ENCODE results near the gene ZNF716. TPM values are rescaled to one million over a fixed set of nuclear protein-coding genes. Genes with fewer than 3 reads are reported as not detected.
A peak's percentile ranks its signal among the peaks of the same experiment; 100 is the strongest.
"Not testable (repeated sequence)": the region's sequence is repeated elsewhere in the genome, so short reads cannot be mapped to it uniquely, and the experiment has no call there.

Gene ZNF716
- total RNA-seq, 1 experiment from 2014 or later, result not detected

- DNase-seq (ENCODE audit: low read depth), result no peak
- in situ Hi-C loops (cut with HindIII; ENCODE audit: low pct_unique_long_range_greater_than_20kb, low sequenced_read_pairs), result no loop called here
These were observed 25.3 kb upstream of the ZNF716 start for GRCh38 chr7:57424515-57425238.

DNA sequence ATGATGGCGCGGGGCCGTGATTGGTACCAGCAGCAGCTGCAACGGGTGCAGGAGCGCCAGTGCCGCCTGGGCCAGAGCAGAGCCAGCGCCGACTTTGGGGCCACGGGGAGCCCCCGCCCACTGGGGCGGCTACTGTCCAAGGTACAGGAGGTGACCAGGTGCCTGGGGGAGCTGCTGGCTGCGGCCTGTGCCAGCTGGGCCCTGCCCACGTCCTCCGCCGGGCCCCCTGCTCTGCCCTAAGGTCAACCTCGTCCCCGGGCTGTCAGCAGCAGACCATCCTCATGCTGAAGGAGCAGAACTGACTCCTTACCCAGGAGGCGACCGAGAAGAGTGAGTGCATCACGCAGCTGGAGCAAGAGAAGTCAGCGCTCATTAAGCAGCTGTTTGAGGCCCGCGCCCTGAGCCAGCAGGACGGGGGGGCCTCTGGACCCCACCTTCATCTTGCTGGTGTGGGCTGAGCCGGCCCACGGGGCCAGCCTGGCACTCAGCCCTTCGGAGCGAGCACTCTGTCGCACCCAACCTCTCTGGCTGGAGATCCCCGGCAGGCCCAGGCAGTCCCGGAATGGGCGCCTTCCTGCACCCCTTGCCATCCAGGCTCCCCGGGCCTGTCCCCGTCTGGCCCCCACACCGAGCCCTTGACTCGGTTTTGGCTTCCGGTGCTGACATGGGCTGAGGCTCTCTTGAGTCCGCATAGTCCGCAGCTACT is 24.6 kb upstream of the ZNF716 start:
- in situ Hi-C loops (cut with HindIII; ENCODE audit: low pct_unique_long_range_greater_than_20kb, low sequenced_read_pairs), result no loop called here
- no peak for DNase-seq (ENCODE audit: low read depth)

- DNase-seq (ENCODE audit: low read depth), result no peak
- in situ Hi-C loops (cut with HindIII; ENCODE audit: low pct_unique_long_range_greater_than_20kb, low sequenced_read_pairs), result no loop called here
These were observed 23.9 kb upstream of the ZNF716 start for GRCh38 chr7:57425969-57426628.

DNA sequence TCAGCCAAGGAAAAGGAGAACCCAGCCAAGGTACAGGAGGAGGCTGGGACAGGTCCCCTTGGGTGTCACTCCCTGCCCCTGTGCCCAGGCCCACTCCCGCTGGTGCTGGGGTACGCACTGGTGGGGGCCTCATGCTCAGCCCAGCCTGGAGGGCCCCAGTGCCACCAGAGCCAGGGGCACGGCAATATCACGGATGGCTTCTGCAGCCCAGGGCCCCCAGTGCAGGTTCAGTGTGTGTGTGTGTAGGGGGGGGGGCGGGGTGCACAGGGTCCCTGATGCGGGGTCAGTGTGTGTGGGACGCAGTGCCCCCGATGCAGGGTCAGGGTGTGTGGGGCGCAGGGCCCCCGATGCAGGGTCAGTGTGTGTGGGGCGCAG is 23.4 kb upstream of the ZNF716 start:
- no peak for DNase-seq (ENCODE audit: low read depth)
- in situ Hi-C loops (cut with HindIII; ENCODE audit: low pct_unique_long_range_greater_than_20kb, low sequenced_read_pairs), result no loop called here

DNA sequence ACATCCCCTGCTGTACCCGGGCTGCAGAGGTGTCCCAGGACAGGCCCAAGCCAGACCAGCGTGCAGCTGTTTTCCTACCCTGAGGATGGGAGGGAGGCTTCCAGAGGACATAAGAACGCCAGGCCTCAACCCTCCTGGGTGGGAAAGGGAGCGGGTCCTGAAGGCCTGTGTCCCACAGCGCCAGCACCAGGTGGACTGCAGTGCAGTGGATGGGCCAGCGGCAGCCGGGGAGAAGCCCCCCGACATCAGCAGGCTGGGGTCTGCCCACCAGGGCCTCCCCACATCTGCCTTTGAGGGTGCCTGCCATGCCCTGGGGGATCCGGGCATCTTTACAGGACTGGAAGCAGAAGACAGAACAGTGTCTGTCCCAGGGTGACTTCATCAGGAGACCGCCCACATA is 22.8 kb upstream of the ZNF716 start:
- DNase-seq (ENCODE audit: low read depth), result no peak
- in situ Hi-C loops (cut with HindIII; ENCODE audit: low pct_unique_long_range_greater_than_20kb, low sequenced_read_pairs), result no loop called here

DNA sequence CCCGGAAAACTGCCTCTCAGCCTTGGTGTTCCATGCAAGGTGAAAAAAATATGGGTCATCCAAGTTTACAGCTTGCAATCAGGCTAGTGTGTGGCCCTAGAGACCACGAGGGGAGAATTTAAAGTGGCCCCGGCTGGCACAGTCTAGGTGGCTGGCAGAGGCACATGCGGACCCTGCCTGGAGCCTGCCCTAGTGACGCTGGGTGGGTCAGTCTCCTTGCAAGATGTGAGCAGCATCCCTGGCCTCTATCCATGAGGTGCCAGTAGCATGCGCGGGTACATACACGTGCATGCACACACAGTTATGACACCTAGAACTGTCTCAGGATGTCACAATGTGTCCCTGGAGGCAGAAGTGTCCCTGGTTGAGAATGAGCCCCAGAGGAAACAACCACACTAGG is 22.4 kb upstream of the ZNF716 start:
- in situ Hi-C loops (cut with HindIII; ENCODE audit: low pct_unique_long_range_greater_than_20kb, low sequenced_read_pairs), result no loop called here
- no peak for DNase-seq (ENCODE audit: low read depth)

DNA sequence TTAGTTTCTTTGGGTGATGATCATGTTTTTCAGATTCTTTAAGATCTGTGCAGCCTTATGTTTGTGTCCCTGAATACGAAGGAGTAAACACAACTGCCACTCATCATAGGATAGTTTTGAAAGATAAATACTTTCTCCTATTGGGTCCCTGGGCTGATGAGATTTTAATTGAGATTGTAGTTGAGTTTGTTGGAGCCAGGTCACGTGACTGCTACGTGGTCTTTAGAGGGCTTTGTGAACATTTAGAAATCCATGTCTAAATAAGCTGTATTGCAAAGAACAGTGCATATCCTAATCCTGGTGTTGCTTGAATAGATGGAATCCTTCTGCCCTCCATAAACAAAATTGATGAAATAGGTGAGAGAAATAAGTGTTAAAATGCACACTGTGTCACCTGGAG is 17.4 kb upstream of the ZNF716 start:
- in situ Hi-C loops (cut with HindIII; ENCODE audit: low pct_unique_long_range_greater_than_20kb, low sequenced_read_pairs), result no loop called here
- no peak for DNase-seq (ENCODE audit: low read depth)

GRCh38 chr7:57437581-57437980 is 12.4 kb upstream of the ZNF716 start:
- no peak for DNase-seq (ENCODE audit: low read depth)
- in situ Hi-C loops (cut with HindIII; ENCODE audit: low pct_unique_long_range_greater_than_20kb, low sequenced_read_pairs), result no loop called here

GRCh38 chr7:57438244-57438643 is 11.7 kb upstream of the ZNF716 start:
- DNase-seq (ENCODE audit: low read depth), result no peak
- in situ Hi-C loops (cut with HindIII; ENCODE audit: low pct_unique_long_range_greater_than_20kb, low sequenced_read_pairs), result no loop called here

GRCh38 chr7:57443567-57443966 is 6.4 kb upstream of the ZNF716 start:
- in situ Hi-C loops (cut with HindIII; ENCODE audit: low pct_unique_long_range_greater_than_20kb, low sequenced_read_pairs), result no loop called here
- no peak for DNase-seq (ENCODE audit: low read depth)

DNA sequence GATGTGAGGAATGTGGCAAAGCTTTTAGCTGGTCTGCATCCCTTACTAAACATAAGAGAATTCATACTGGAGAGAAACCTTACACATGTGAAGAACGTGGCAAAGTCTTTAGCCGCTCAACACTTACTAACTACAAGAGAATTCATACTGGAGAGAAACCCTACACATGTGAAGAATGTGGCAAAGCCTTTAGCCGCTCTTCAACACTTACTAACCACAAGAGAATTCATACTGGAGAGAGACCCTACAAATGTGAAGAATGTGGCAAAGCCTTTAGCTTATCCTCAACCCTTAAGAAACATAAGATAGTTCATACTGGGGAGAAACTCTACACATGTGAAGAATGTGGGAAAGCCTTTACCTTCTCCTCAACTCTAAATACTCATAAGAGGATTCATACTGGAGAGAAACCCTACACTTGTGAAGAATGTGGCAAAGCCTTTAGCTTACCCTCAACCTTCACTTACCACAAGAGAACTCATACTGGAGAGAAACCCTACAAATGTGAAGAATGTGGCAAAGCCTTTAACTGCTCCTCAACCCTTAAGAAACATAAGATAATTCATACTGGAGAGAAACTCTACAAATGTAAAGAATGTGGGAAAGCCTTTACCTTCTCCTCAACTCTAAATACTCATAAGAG is 19.3 kb downstream of the ZNF716 start:
- DNase-seq (ENCODE audit: low read depth); in situ Hi-C loops (cut with HindIII; ENCODE audit: low pct_unique_long_range_greater_than_20kb, low sequenced_read_pairs): not testable (repeated sequence)

GRCh38 chr7:57480304-57480703 is 30.3 kb downstream of the ZNF716 start:
- in situ Hi-C loops (cut with HindIII; ENCODE audit: low pct_unique_long_range_greater_than_20kb, low sequenced_read_pairs); DNase-seq (ENCODE audit: low read depth): not testable (repeated sequence)

DNA sequence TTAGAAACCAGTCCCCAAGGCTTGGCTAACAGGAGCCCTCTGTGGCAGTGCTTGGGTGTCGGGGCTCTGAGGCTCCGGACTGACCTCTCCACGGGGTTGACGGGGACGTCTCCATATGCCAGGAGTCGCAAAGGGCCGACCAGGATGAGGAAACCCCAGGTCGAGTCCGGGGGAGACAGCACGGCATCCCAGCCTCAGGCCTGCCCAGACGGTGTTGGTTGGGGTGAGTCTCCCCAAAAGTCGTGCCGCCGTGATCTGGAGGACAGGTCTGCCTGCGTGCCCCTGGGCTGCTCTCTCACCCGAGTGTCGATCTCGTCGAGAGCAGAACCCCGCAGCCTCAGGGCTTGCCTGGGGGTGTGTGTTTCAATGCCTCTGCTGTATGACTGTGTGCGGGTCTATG is 35.0 kb downstream of the ZNF716 start:
- in situ Hi-C loops (cut with HindIII; ENCODE audit: low pct_unique_long_range_greater_than_20kb, low sequenced_read_pairs); DNase-seq (ENCODE audit: low read depth): not testable (repeated sequence)

- in situ Hi-C loops (cut with HindIII; ENCODE audit: low pct_unique_long_range_greater_than_20kb, low sequenced_read_pairs), result no loop called here
- DNase-seq (ENCODE audit: low read depth), result no peak
These were observed 38.0 kb downstream of the ZNF716 start for GRCh38 chr7:57487957-57488356.

GRCh38 chr7:57495111-57495510 is 45.1 kb downstream of the ZNF716 start:
- DNase-seq (ENCODE audit: low read depth); in situ Hi-C loops (cut with HindIII; ENCODE audit: low pct_unique_long_range_greater_than_20kb, low sequenced_read_pairs): not testable (repeated sequence)

GRCh38 chr7:57496395-57496794 is 46.4 kb downstream of the ZNF716 start:
- DNase-seq (ENCODE audit: low read depth), result no peak
- in situ Hi-C loops (cut with HindIII; ENCODE audit: low pct_unique_long_range_greater_than_20kb, low sequenced_read_pairs), result no loop called here

DNA sequence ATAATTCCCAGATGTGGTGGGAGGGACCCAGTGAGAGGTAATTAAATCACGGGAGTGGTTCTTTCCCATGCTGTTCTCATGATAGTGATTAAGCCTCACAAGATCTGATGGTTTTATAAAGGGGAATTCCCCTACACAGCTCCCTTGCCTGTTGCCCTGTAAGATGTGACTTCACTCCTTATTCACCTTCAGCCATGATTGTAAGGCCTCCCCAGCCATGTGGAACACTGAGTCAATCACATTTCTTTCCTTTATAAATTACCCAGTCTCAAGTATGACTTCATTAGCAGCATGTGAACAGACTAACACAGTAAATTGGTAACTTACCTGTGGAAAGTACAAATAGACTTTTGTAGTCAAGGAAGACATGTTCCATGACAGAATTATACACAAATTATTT is 55.2 kb downstream of the ZNF716 start:
- in situ Hi-C loops (cut with HindIII; ENCODE audit: low pct_unique_long_range_greater_than_20kb, low sequenced_read_pairs), result no loop called here
- DNase-seq (ENCODE audit: low read depth), result peak; percentile 46

All from Caki2 (cell line).